K562 (cell line): ENCODE results near the gene CRYZ. TPM values are rescaled to one million over a fixed set of nuclear protein-coding genes. Genes with fewer than 3 reads are reported as not detected.

ENCODE experiments used
- ATAC-seq: fragments of 200-7000 bp; cut with Tn5 transposase; 3 replicates; pipeline ENCODE4 v1.9.1; 2020; ENCODE audit warnings: moderate library complexity
- BruUV-seq: library from RNA; stranded (reverse); fragments of 400-500 nt; replicated peaks from 2 replicates; lab custom pipeline; 2021; lab: Mats Ljungman, UMichigan
- CTCF ChIA-PET: fragments of 300-600 bp; formaldehyde crosslinking; extraction: SDS; loops from one replicate; lab custom pipeline; 2021; ENCODE audit warnings: low intra/inter-chr PET ratio; lab: Yijun Ruan, JAX
- POLR2A ChIA-PET: fragments of 300-600, 350-650 bp; sonication (Branson Sonifier 250); formaldehyde crosslinking; extraction: SDS; loops from one replicate; lab custom pipeline; 2021; ENCODE audit warnings: antibody characterized with exemption, inconsistent platforms; lab: Yijun Ruan, JAX
- DNase-seq, 4 experiments: peaks; one replicate each; pipeline versions ENCODE4 v3.0.0 to v3.0.0-alpha.2; 2011 to 2018; ENCODE audit warnings: low spot score in 3 of 4, mixed read lengths in 3 of 4; ENCODE audit errors: extremely low read depth in 1 of 4
- FAIRE-seq: peaks from 2 replicates; lab custom pipeline; 2011; peaks lifted over from hg19 to GRCh38; lab: Jason Lieb, UNC
- H2AFZ ChIP-seq: 2 replicates; pipeline ENCODE4 v1.6.0; 2011; ENCODE audit warnings: low read depth, low read length, control low read depth, inconsistent platforms
- H3K27ac ChIP-seq: fragments of 200-600 bp; 3 replicates; pipeline ENCODE4 v1.8.0; 2011; ENCODE audit warnings: low read depth, mild to moderate bottlenecking, control low read depth, inconsistent platforms, low read length, moderate library complexity, mixed read lengths; ENCODE audit errors: extremely low read depth
- H3K27me3 ChIP-seq, 2 experiments: fragments of 300-600 bp in 1 of 2; 2 replicates in 1 of 2; 3 replicates in 1 of 2; pipeline versions ENCODE4 v1.6.0 to v1.8.0; 2011; ENCODE audit warnings: inconsistent platforms in 2 of 2, low read length in 2 of 2, mild to moderate bottlenecking in 1 of 2, mixed read lengths in 1 of 2, moderate library complexity in 1 of 2; ENCODE audit not compliant: control insufficient read depth in 2 of 2, insufficient read depth in 2 of 2
- H3K36me3 ChIP-seq: fragments of 300-600 bp; 3 replicates; pipeline ENCODE4 v1.8.0; 2011; ENCODE audit warnings: mild to moderate bottlenecking, low read length, inconsistent platforms; ENCODE audit not compliant: control insufficient read depth, insufficient read depth
- H3K4me1 ChIP-seq, 2 experiments: fragments of 200-600 bp in 1 of 2; replicated peaks in 1 of 2; 2 replicates in 1 of 2; 3 replicates in 1 of 2; pipeline versions ENCODE4 v1.5.1 to v1.8.0; 2011; ENCODE audit warnings: inconsistent platforms in 2 of 2, low read length in 2 of 2, mild to moderate bottlenecking in 1 of 2, mixed read lengths in 1 of 2, moderate library complexity in 1 of 2; ENCODE audit not compliant: control insufficient read depth in 2 of 2, insufficient read depth in 2 of 2
- H3K4me2 ChIP-seq: 2 replicates; pipeline ENCODE4 v1.6.1; 2011; ENCODE audit warnings: low read length, control low read depth, inconsistent platforms, mixed read lengths; ENCODE audit not compliant: insufficient read depth
- H3K4me3 ChIP-seq: fragments of 200-600 bp; sonication (generic), shearing (Covaris generic); 2 replicates; pipeline ENCODE4 v1.5.1; 2016; ENCODE audit warnings: control low read depth, inconsistent platforms
- H3K79me2 ChIP-seq: fragments of 200-600 bp; 3 replicates; pipeline ENCODE4 v1.8.0; 2011; ENCODE audit warnings: low read length, inconsistent platforms; ENCODE audit not compliant: control insufficient read depth, insufficient read depth
- H3K9ac ChIP-seq, 2 experiments: 2 replicates each; pipeline versions ENCODE4 v1.6.0 to v1.6.1; 2011; ENCODE audit warnings: low read depth in 2 of 2, low read length in 2 of 2, control low read depth in 1 of 2, inconsistent platforms in 1 of 2, mild to moderate bottlenecking in 1 of 2, mixed read lengths in 1 of 2; ENCODE audit not compliant: insufficient read depth in 1 of 2
- H3K9me1 ChIP-seq: one replicate; pipeline ENCODE4 v1.6.0; 2011; ENCODE audit warnings: inconsistent platforms, mild to moderate bottlenecking, low read length, moderate library complexity; ENCODE audit not compliant: control insufficient read depth, insufficient read depth
- H3K9me3 ChIP-seq: replicated peaks from 2 replicates; pipeline ENCODE4 v1.5.1; 2011; ENCODE audit warnings: low read depth, low read length, inconsistent platforms; ENCODE audit not compliant: control insufficient read depth, insufficient read depth
- H4K20me1 ChIP-seq: replicated peaks from 2 replicates; pipeline ENCODE4 v1.6.1; 2011; ENCODE audit warnings: low read length, inconsistent platforms, mixed read lengths; ENCODE audit not compliant: control insufficient read depth, insufficient read depth
- HIVEP1 ChIP-seq: fragments of 250-450 bp; sonication (Bioruptor Pico); IDR thresholded peaks from 2 replicates; pipeline ENCODE4 v1.4.0; 2020; ENCODE audit warnings: mild to moderate bottlenecking
- KLF13 ChIP-seq: fragments of 450-650 bp; IDR thresholded peaks from 2 replicates; pipeline ENCODE4 v1.6.1; 2016; ENCODE audit warnings: missing genetic modification characterization, low read depth, mild to moderate bottlenecking, missing compliant biosample characterization, moderate library complexity, borderline replicate concordance
- LCOR ChIP-seq: sonication (generic); formaldehyde crosslinking; IDR thresholded peaks from 2 replicates; pipeline ENCODE4 v1.8.0; 2022; ENCODE audit warnings: mild to moderate bottlenecking, missing genetic modification reagents
- MTA3 ChIP-seq: fragments of 450-650 bp; formaldehyde crosslinking; IDR thresholded peaks from 2 replicates; pipeline ENCODE4 v1.6.1; 2017; ENCODE audit warnings: mild to moderate bottlenecking, borderline replicate concordance
- NFIX ChIP-seq: fragments of 250-450 bp; sonication (Bioruptor Pico); IDR thresholded peaks from 2 replicates; pipeline ENCODE4 v1.4.0; 2020; ENCODE audit warnings: low read depth, mild to moderate bottlenecking, moderate library complexity
- NFYB ChIP-seq: IDR thresholded peaks from 2 replicates; pipeline ENCODE4 v1.6.1; 2011; ENCODE audit warnings: mild to moderate bottlenecking, moderate library complexity; ENCODE audit not compliant: insufficient read length; ENCODE audit errors: extremely low read depth
- PHF8 ChIP-seq: fragments of 200-600 bp; sonication (generic); IDR thresholded peaks from 2 replicates; pipeline ENCODE4 v1.6.1; 2012; ENCODE audit warnings: mixed run types, mild to moderate bottlenecking, inconsistent platforms, low read length, moderate library complexity, borderline replicate concordance
- POLR3G ChIP-seq: IDR thresholded peaks from 2 replicates; pipeline ENCODE4 v1.6.1; 2011; ENCODE audit not compliant: insufficient read length, insufficient replicate concordance; ENCODE audit errors: extremely low read depth
- RERE ChIP-seq: sonication (generic); formaldehyde crosslinking; IDR thresholded peaks from 2 replicates; pipeline ENCODE4 v1.8.0; 2023; ENCODE audit warnings: missing genetic modification reagents, mild to moderate bottlenecking, borderline replicate concordance
- SRSF9 ChIP-seq: fragments of 200-400 bp; formaldehyde crosslinking; IDR thresholded peaks from 2 replicates; pipeline ENCODE4 v1.6.1; 2017; ENCODE audit warnings: low read depth, low read length, borderline replicate concordance
- U2AF2 ChIP-seq: fragments of 200-400 bp; formaldehyde crosslinking; optimal IDR thresholded peaks from 2 replicates; pipeline ENCODE3; 2017; ENCODE audit warnings: low read depth, mild to moderate bottlenecking, low read length
- WHSC1 ChIP-seq: IDR thresholded peaks from one replicate; pipeline ENCODE4 v1.6.1; 2012; ENCODE audit warnings: low read length, control low read depth, inconsistent platforms
- ZC3H11A ChIP-seq: IDR thresholded peaks from 2 replicates; pipeline ENCODE4 v1.6.1; 2012; ENCODE audit warnings: low read depth, low read length, improper control_type of control experiment
- ZNF174 ChIP-seq: fragments of 250-450 bp; sonication (Bioruptor Pico); IDR thresholded peaks from 2 replicates; pipeline ENCODE4 v1.4.0; 2020; ENCODE audit warnings: mild to moderate bottlenecking
- ZNF23 ChIP-seq: fragments of 250-450 bp; sonication (Bioruptor Pico); IDR thresholded peaks from 2 replicates; pipeline ENCODE4 v1.4.0; 2020; ENCODE audit warnings: mild to moderate bottlenecking
- ZNF3 ChIP-seq: fragments of 250-450 bp; sonication (Bioruptor Pico); IDR thresholded peaks from 2 replicates; pipeline ENCODE4 v1.5.0; 2021; ENCODE audit warnings: mild to moderate bottlenecking, moderate library complexity
- ZNF408 ChIP-seq: fragments of 250-450 bp; sonication (Bioruptor Pico); IDR thresholded peaks from 2 replicates; pipeline ENCODE4 v1.4.0; 2020; ENCODE audit warnings: low read depth, mild to moderate bottlenecking, moderate library complexity
- ZNF436 ChIP-seq: fragments of 250-450, 450-650 bp; sonication (Bioruptor Pico); formaldehyde crosslinking; IDR thresholded peaks from 2 replicates; pipeline ENCODE4 v1.7.0; 2020; ENCODE audit warnings: mild to moderate bottlenecking
- ZNF75A ChIP-seq: fragments of 450-650 bp; formaldehyde crosslinking; IDR thresholded peaks from 2 replicates; pipeline ENCODE4 v1.4.0; 2020; ENCODE audit warnings: mild to moderate bottlenecking
- WGBS: fragments of 100-300 bp; shearing (Covaris generic); methylation state at CpG from one replicate; pipeline ENCODE4 v1.1.6; 2016; ENCODE audit warnings: low coverage, mixed read lengths; ENCODE audit not compliant: insufficient coverage; ENCODE audit errors: missing lambda C conversion rate; 5-methylcytosine and 5-hydroxymethylcytosine counted together
- in situ Hi-C: fragments of 300-500 bp; cut with MboI; formaldehyde crosslinking; loops from 4 replicates; pipeline ENCODE4 v1.15.0; 2018; ENCODE audit warnings: inconsistent platforms, mixed read lengths
- intact Hi-C: fragments of 100-400 bp; cut with micrococcal nuclease; formaldehyde crosslinking; loops from 2 replicates; pipeline ENCODE4 v1.14.2; 2022
- polyA plus RNA-seq, 8 experiments: library from polyadenylated mRNA; depleted of rRNA in 4 of 8; stranded (reverse) in 5 of 8; unstranded in 3 of 8; fragments of >200 nt; fragmentation: Nextera tagmentation in 2 of 8; fragmentation: Illumina TruSeq in 1 of 8; extraction: Ambion mirVana in 2 of 8; extraction: Trizol in 1 of 8; gene quantifications; 2 replicates each; pipeline versions ENCODE4 v1.2.1 to v1.2.3, GENCODE V29; 2011 to 2014; ENCODE audit warnings: inconsistent platforms in 1 of 8, missing spikeins in 1 of 8
- total RNA-seq, 7 experiments: library from RNA; depleted of rRNA in 6 of 7; stranded (reverse); fragments of >200 nt in 6 of 7; fragmentation: Illumina TruSeq in 2 of 7; extraction: Trizol in 2 of 7; gene quantifications; 2 replicates each; pipeline versions ENCODE4 v1.2.1 to v1.2.3, GENCODE V29; 2011 to 2021; ENCODE audit warnings: low replicate concordance in 1 of 7

Gene CRYZ
- total and polyA plus RNA-seq, 9 of the 15 experiments (the other 6 are each of a cell fraction or from before 2014, with no cell fraction given): 51.7 to 179 (median 81.4) TPM

GRCh38 chr1:74713849-74714248 is 19.0 kb downstream of the CRYZ start (continued):
- no peak for TF ChIP-seq LCOR (CRISPR knock-in tag)

- no peaks in the 10 kb centered on the region for H3K4me1 ChIP-seq
- DNase-seq: no peak
- ChIA-PET CTCF (no interaction called here), POLR2A (no interaction called here)
- no peaks in the 10 kb centered on the region for H3K79me2 ChIP-seq
- FAIRE-seq: no peak
- H3K9ac ChIP-seq: no peak overlapping the region
- WGBS: 14% methylated on average over 1 of the region's 1 CpG
- H3K4me3 ChIP-seq: no peak overlapping the region
- no peak overlapping the region for H3K4me2 ChIP-seq
- H3K9me3 ChIP-seq: no peaks in the 10 kb centered on the region
- H4K20me1 ChIP-seq: no peaks in the 10 kb centered on the region
- intact Hi-C loops: no loop called here
- in situ Hi-C loops: no loop called here
- H3K27ac ChIP-seq: no peak overlapping the region
- no peak overlapping the region for H2AFZ ChIP-seq
- peaks cover 73% of the 10 kb centered on the region for H3K36me3 ChIP-seq
- no peaks in the 10 kb centered on the region for H3K27me3 ChIP-seq
- no peaks in the 10 kb centered on the region for H3K9me1 ChIP-seq
- no TSS peak for BruUV-seq
- ATAC-seq: no peak
- TF ChIP-seq U2AF2: no peak
- no peak for TF ChIP-seq ZNF408 (CRISPR knock-in tag)
- no peak for TF ChIP-seq NFYB
- TF ChIP-seq RERE (CRISPR knock-in tag): no peak
- no peak for TF ChIP-seq ZNF3 (CRISPR knock-in tag)
- no peak for TF ChIP-seq ZNF75A (CRISPR knock-in tag)
- no peak for TF ChIP-seq ZNF23 (CRISPR knock-in tag)
- no peak for TF ChIP-seq ZNF436 (CRISPR knock-in tag)
- no peak for TF ChIP-seq PHF8
- no peak for TF ChIP-seq WHSC1
- no peak for TF ChIP-seq ZNF174 (CRISPR knock-in tag)
- no peak for TF ChIP-seq HIVEP1 (CRISPR knock-in tag)
- no peak for TF ChIP-seq KLF13
- TF ChIP-seq POLR3G: no peak
- TF ChIP-seq SRSF9: no peak
- TF ChIP-seq ZC3H11A: no peak
- no peak for TF ChIP-seq MTA3
- no peak for TF ChIP-seq NFIX
These were observed 20.0 kb downstream of the CRYZ start for GRCh38 chr1:74712881-74713280.
